HepG2 (cell line): ENCODE measurements around the gene AMOTL2. TPM values are rescaled to one million over a fixed set of nuclear protein-coding genes. Genes with fewer than 3 reads are reported as not detected.

Experiments used
- ATAC-seq: fragments of 200-7000 bp; cut with Tn5 transposase; 3 replicates; pipeline ENCODE4 v1.9.1; 2020; ENCODE audit warnings: mild to moderate bottlenecking, moderate library complexity
- BruUV-seq: library from RNA; stranded (reverse); fragments of 400-500 nt; replicated peaks from 2 replicates; lab custom pipeline; 2021; lab: Mats Ljungman, UMichigan
- CTCF ChIA-PET: fragments of 300-600 bp; formaldehyde crosslinking; extraction: SDS; loops from one replicate; lab custom pipeline; 2021; ENCODE audit warnings: low total read pairs, inconsistent platforms, low intra/inter-chr PET ratio; lab: Yijun Ruan, JAX
- POLR2A ChIA-PET: fragments of 350-600 bp; sonication (Branson Sonifier 250); formaldehyde crosslinking; loops from one replicate; lab custom pipeline; 2020; ENCODE audit warnings: antibody characterized with exemption, inconsistent platforms; lab: Yijun Ruan, JAX
- DNase-seq: peaks from one replicate; pipeline ENCODE4 v3.0.0-alpha.2; 2015; ENCODE audit warnings: low spot score
- FAIRE-seq: peaks from 3 replicates; lab custom pipeline; 2011; peaks lifted over from hg19 to GRCh38; lab: Jason Lieb, UNC
- H2AFZ ChIP-seq: one replicate; pipeline ENCODE4 v1.6.1; 2011; ENCODE audit warnings: low read length, inconsistent platforms
- H3K27ac ChIP-seq: fragments of 300-600 bp; 3 replicates; pipeline ENCODE4 v1.8.0; 2011; ENCODE audit warnings: mixed run types, mild to moderate bottlenecking, mixed read lengths, low read length, inconsistent platforms; ENCODE audit not compliant: insufficient read depth; ENCODE audit errors: extremely low read length
- H3K27me3 ChIP-seq, 2 experiments: fragments of 200-600 bp in 1 of 2; 2 replicates in 1 of 2; 3 replicates in 1 of 2; pipeline versions ENCODE4 v1.6.0 to v1.8.0; 2011; ENCODE audit warnings: low read length in 2 of 2, mild to moderate bottlenecking in 2 of 2, moderate library complexity in 2 of 2, inconsistent platforms in 1 of 2; ENCODE audit not compliant: insufficient read depth in 2 of 2, control insufficient read depth in 1 of 2
- H3K36me3 ChIP-seq, 2 experiments: fragments of 200-600 bp in 1 of 2; replicated peaks in 1 of 2; 2 replicates in 1 of 2; 3 replicates in 1 of 2; pipeline versions ENCODE4 v1.5.1 to v1.8.0; 2011; ENCODE audit warnings: low read length in 2 of 2, inconsistent platforms in 1 of 2; ENCODE audit not compliant: insufficient read depth in 2 of 2, control insufficient read depth in 1 of 2
- H3K4me1 ChIP-seq: 2 replicates; pipeline ENCODE4 v1.5.1; 2012; ENCODE audit warnings: low read length, inconsistent platforms; ENCODE audit not compliant: insufficient read depth
- H3K4me2 ChIP-seq: 2 replicates; pipeline ENCODE4 v1.6.0; 2011; ENCODE audit warnings: low read depth, low read length, inconsistent platforms
- H3K4me3 ChIP-seq, 3 experiments: fragments of 200-600 bp in 1 of 3; sonication (generic), shearing (Covaris generic) in 1 of 3; replicated peaks in 1 of 3; 2 replicates each; pipeline ENCODE4 v1.5.1; 2011 to 2016; ENCODE audit warnings: low read length in 3 of 3, inconsistent platforms in 2 of 3, low read depth in 2 of 3, mild to moderate bottlenecking in 2 of 3, control low read depth in 1 of 3, mixed read lengths in 1 of 3; ENCODE audit not compliant: insufficient read depth in 1 of 3
- H3K79me2 ChIP-seq: one replicate; pipeline ENCODE4 v1.6.1; 2011; ENCODE audit warnings: low read length, inconsistent platforms; ENCODE audit not compliant: insufficient read depth
- H3K9ac ChIP-seq: 2 replicates; pipeline ENCODE4 v1.6.0; 2011; ENCODE audit warnings: mild to moderate bottlenecking, low read depth, low read length, inconsistent platforms; ENCODE audit not compliant: insufficient read depth
- H3K9me3 ChIP-seq: 2 replicates; pipeline ENCODE4 v1.5.1; 2012; ENCODE audit warnings: mild to moderate bottlenecking, low read length
- H4K20me1 ChIP-seq: 2 replicates; pipeline ENCODE4 v1.6.0; 2011; ENCODE audit warnings: inconsistent platforms, mild to moderate bottlenecking, low read length, moderate library complexity; ENCODE audit not compliant: insufficient read depth
- BRCA1 ChIP-seq: sonication (generic); formaldehyde crosslinking; IDR thresholded peaks from 2 replicates; pipeline ENCODE4 v1.4.0; 2020; ENCODE audit warnings: missing genetic modification reagents
- DRAP1 ChIP-seq: IDR thresholded peaks from 2 replicates; pipeline ENCODE4 v1.6.1; 2016; ENCODE audit warnings: missing genetic modification reagents, missing compliant biosample characterization
- ELF1 ChIP-seq: sonication (generic); formaldehyde crosslinking; IDR thresholded peaks from 2 replicates; pipeline ENCODE4 v1.4.0; 2020; ENCODE audit warnings: missing genetic modification reagents
- PREB ChIP-seq: sonication (generic); formaldehyde crosslinking; IDR thresholded peaks from 2 replicates; pipeline ENCODE4 v1.4.0; 2020; ENCODE audit warnings: missing genetic modification reagents
- SETDB1 ChIP-seq: sonication (generic); formaldehyde crosslinking; IDR thresholded peaks from 2 replicates; pipeline ENCODE4 v1.5.1; 2020; ENCODE audit warnings: missing genetic modification reagents, mild to moderate bottlenecking, borderline replicate concordance
- SIX1 ChIP-seq: sonication (generic); formaldehyde crosslinking; IDR thresholded peaks from 2 replicates; pipeline ENCODE4 v1.4.0; 2020; ENCODE audit warnings: missing genetic modification reagents, borderline replicate concordance
- TOPORS ChIP-seq: sonication (generic); formaldehyde crosslinking; IDR thresholded peaks from 2 replicates; pipeline ENCODE4 v1.8.0; 2023; ENCODE audit warnings: mild to moderate bottlenecking, missing genetic modification reagents
- XRCC5 ChIP-seq: fragments of 200-400 bp; formaldehyde crosslinking; optimal IDR thresholded peaks from 2 replicates; pipeline ENCODE3; 2017; ENCODE audit warnings: mild to moderate bottlenecking, low read length
- ZC3H4 ChIP-seq: sonication (generic); formaldehyde crosslinking; IDR thresholded peaks from 2 replicates; pipeline ENCODE4 v1.4.0; 2020; ENCODE audit warnings: missing genetic modification reagents, borderline replicate concordance
- ZNF30 ChIP-seq: sonication (generic); formaldehyde crosslinking; IDR thresholded peaks from 2 replicates; pipeline ENCODE4 v1.5.0; 2020; ENCODE audit warnings: mild to moderate bottlenecking, missing genetic modification reagents
- ZNF782 ChIP-seq: sonication (generic); formaldehyde crosslinking; IDR thresholded peaks from 2 replicates; pipeline ENCODE4 v1.4.0; 2020; ENCODE audit warnings: missing genetic modification reagents, mild to moderate bottlenecking, borderline replicate concordance
- WGBS: methylation state at CpG from one replicate; pipeline ENCODE4 v1.1.6; 2017; ENCODE audit warnings: low lambda C conversion rate; 5-methylcytosine and 5-hydroxymethylcytosine counted together
- in situ Hi-C: cut with HindIII; loops from 2 replicates; pipeline ENCODE4 v1.10.0; 2017; ENCODE audit warnings: low pct_unique_long_range_greater_than_20kb; ENCODE audit not compliant: extremely low pct_ligation_motif_present
- intact Hi-C: fragments of 100-400 bp; cut with micrococcal nuclease; formaldehyde crosslinking; loops from one replicate; pipeline ENCODE4 v1.10.0; 2022; ENCODE audit not compliant: unreplicated experiment
- polyA plus RNA-seq, 8 experiments: library from polyadenylated mRNA; depleted of rRNA in 3 of 8; stranded (reverse) in 7 of 8; unstranded in 1 of 8; fragments of >200 nt; fragmentation: Illumina TruSeq in 4 of 8; extraction: Trizol in 4 of 8; gene quantifications; 2 replicates each; pipeline versions ENCODE4 v1.2.1 to v1.2.3, GENCODE V29; 2011 to 2016; ENCODE audit warnings: low read depth in 4 of 8, missing spikeins in 1 of 8, mixed read lengths in 1 of 8; ENCODE audit not compliant: insufficient read depth in 1 of 8
- total RNA-seq, 5 experiments: library from RNA; depleted of rRNA; stranded (reverse); fragments of >200 nt; fragmentation: Illumina TruSeq; extraction: Trizol; gene quantifications; 2 replicates each; pipeline ENCODE4 v1.2.3, GENCODE V29; 2016; ENCODE audit warnings: low read depth in 1 of 5
- TF ChIP-seq, protein P1 (sequence below): IDR thresholded peaks from 2 replicates; pipeline ENCODE4 v1.6.1; 2016; ENCODE audit warnings: low read depth
- TF ChIP-seq, protein P2 (sequence below): IDR thresholded peaks from 2 replicates; pipeline ENCODE4 v1.6.1; 2016; ENCODE audit warnings: mild to moderate bottlenecking
- TF ChIP-seq, protein P3 (sequence below): IDR thresholded peaks from 2 replicates; pipeline ENCODE4 v1.4.0; 2020; ENCODE audit warnings: mild to moderate bottlenecking, missing genetic modification reagents

AMOTL2 gene
- total and polyA plus RNA-seq, 2 of the 13 experiments (the other 11 are each of a cell fraction or from before 2014, with no cell fraction given): 17.3 to 18.5 TPM

DNA sequence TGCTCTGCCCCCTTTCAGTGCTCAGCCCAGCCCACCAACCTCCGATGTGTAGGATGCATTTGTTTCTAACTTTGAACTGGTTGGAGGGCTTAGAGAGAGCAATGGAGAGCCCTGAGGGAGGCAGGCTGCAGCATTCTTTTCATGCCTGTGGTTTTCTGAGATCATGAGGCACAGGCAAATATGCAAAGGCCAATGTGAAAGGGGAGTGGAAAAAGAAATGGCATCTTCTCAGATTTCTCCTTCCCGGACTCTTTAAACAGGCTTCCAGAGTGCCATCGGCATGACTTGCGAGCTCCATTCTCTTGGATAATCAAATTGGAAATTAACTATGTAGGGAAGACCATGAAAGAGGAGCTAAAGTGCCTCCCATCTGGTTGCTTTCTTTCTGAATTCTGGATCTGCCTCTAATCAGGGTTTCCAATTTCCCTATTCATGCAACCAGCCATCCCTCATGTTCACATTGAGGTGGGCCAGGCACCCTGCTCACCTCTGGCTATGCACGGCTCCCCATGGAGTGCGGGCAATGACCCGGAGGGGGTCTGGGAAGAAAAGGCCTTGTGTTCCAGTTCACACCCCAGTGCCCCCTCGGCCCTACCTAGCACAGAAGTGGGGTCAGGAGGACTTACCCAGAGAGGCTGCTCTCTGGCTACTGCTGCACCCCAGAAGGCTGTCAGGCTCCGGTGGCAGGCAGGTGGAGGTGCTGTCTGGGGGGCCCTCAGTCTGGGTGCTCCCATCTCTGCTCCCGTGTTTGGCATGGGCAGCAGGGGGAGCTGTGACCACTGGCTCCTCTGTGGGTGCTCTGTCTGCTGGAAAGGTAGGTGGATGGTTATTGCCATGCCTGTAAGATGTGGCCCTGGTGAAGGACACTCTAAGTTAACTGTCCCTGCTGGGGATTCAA, 16.1 kb downstream of the AMOTL2 start:
- BruUV-seq: no TSS peak
- Histone ChIP-seq H3K4me2 (peak overlapping the region; percentile 23; the same call in 1 of the 2 replicates), H3K27ac (peak overlapping the region; percentile 56), H2AFZ (no peak overlapping the region), H3K4me3 (no peak overlapping the region), H3K27me3 (no peaks in the 10 kb centered on the region), H3K4me1 (peaks cover 64% of the 10 kb centered on the region), H3K79me2 (no peaks in the 10 kb centered on the region), H3K9me3 (no peaks in the 10 kb centered on the region), H3K9ac (no peak overlapping the region; the same call in 1 of the 2 replicates), H4K20me1 (peaks cover 12% of the 10 kb centered on the region; the same call in 1 of the 2 replicates), H3K36me3 (peaks cover 43 to 64% of the 10 kb centered on the region in 2 experiments)
- WGBS: 51% methylated on average over 7 of the region's 10 CpGs
- ChIA-PET CTCF (interaction anchor here (1.3 to 1.5 kb wide), 2 partner anchors 45 to 116 kb away, joined by 3 to 6 read pairs; no protein-coding TSS in a partner anchor), POLR2A (interaction anchor here (0.7 to 14.6 kb wide), 7 partner anchors 10 to 128 kb away, joined by 3 to 140 read pairs (median 4); partner anchors contain the start of genes AMOTL2, ANAPC13 and CEP63)
- FAIRE-seq (peak; percentile 97), DNase-seq (peak; percentile 87), ATAC-seq (peak; percentile 82)
- in situ Hi-C loops: no loop called here
- intact Hi-C loops: loop anchor here (1.0 to 2.0 kb wide), 3 partner anchors 17 to 116 kb away; partner anchors contain the start of gene AMOTL2
- no peak for TF ChIP-seq TOPORS (CRISPR knock-in tag)
- TF ChIP-seq PREB (CRISPR knock-in tag): no peak
- TF ChIP-seq ZC3H4 (CRISPR knock-in tag): no peak
- TF ChIP-seq, protein P1, sequence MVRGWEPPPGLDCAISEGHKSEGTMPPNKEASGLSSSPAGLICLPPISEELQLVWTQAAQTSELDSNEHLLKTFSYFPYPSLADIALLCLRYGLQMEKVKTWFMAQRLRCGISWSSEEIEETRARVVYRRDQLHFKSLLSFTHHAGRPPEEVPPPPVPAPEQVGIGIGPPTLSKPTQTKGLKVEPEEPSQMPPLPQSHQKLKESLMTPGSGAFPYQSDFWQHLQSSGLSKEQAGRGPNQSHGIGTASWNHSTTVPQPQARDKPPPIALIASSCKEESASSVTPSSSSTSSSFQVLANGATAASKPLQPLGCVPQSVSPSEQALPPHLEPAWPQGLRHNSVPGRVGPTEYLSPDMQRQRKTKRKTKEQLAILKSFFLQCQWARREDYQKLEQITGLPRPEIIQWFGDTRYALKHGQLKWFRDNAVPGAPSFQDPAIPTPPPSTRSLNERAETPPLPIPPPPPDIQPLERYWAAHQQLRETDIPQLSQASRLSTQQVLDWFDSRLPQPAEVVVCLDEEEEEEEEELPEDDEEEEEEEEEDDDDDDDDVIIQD (CRISPR knock-in tag): 0 out of 2 replicates have a peak, but pooled peaks have one; percentile 26
- no peak for TF ChIP-seq ZNF30
- TF ChIP-seq DRAP1 (CRISPR knock-in tag): no peak
- TF ChIP-seq, protein P2, sequence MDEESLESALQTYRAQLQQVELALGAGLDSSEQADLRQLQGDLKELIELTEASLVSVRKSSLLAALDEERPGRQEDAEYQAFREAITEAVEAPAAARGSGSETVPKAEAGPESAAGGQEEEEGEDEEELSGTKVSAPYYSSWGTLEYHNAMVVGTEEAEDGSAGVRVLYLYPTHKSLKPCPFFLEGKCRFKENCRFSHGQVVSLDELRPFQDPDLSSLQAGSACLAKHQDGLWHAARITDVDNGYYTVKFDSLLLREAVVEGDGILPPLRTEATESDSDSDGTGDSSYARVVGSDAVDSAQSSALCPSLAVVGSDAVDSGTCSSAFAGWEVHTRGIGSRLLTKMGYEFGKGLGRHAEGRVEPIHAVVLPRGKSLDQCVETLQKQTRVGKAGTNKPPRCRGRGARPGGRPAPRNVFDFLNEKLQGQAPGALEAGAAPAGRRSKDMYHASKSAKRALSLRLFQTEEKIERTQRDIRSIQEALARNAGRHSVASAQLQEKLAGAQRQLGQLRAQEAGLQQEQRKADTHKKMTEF (CRISPR knock-in tag): 0 out of 2 replicates have a peak, but pooled peaks have one; percentile 20
- TF ChIP-seq, protein P3, sequence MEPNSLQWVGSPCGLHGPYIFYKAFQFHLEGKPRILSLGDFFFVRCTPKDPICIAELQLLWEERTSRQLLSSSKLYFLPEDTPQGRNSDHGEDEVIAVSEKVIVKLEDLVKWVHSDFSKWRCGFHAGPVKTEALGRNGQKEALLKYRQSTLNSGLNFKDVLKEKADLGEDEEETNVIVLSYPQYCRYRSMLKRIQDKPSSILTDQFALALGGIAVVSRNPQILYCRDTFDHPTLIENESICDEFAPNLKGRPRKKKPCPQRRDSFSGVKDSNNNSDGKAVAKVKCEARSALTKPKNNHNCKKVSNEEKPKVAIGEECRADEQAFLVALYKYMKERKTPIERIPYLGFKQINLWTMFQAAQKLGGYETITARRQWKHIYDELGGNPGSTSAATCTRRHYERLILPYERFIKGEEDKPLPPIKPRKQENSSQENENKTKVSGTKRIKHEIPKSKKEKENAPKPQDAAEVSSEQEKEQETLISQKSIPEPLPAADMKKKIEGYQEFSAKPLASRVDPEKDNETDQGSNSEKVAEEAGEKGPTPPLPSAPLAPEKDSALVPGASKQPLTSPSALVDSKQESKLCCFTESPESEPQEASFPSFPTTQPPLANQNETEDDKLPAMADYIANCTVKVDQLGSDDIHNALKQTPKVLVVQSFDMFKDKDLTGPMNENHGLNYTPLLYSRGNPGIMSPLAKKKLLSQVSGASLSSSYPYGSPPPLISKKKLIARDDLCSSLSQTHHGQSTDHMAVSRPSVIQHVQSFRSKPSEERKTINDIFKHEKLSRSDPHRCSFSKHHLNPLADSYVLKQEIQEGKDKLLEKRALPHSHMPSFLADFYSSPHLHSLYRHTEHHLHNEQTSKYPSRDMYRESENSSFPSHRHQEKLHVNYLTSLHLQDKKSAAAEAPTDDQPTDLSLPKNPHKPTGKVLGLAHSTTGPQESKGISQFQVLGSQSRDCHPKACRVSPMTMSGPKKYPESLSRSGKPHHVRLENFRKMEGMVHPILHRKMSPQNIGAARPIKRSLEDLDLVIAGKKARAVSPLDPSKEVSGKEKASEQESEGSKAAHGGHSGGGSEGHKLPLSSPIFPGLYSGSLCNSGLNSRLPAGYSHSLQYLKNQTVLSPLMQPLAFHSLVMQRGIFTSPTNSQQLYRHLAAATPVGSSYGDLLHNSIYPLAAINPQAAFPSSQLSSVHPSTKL (CRISPR knock-in tag): peak; percentile 41
- TF ChIP-seq SETDB1 (CRISPR knock-in tag): no peak
- TF ChIP-seq SIX1 (CRISPR knock-in tag): peak; percentile 66; the same call in 1 of the 2 replicates
- no peak for TF ChIP-seq ELF1
- TF ChIP-seq BRCA1: no peak
- TF ChIP-seq ZNF782 (CRISPR knock-in tag): no peak
- no peak for TF ChIP-seq XRCC5
